SK-N-MC (cell line): ENCODE data around the gene PRR9.

Experiments
- DNase-seq: peaks from one replicate; pipeline ENCODE4 v3.0.0-alpha.2; 2011; ENCODE audit warnings: low read depth, low spot score
- H3K27ac ChIP-seq: fragments of 200-600 bp; sonication (generic); 2 replicates; pipeline ENCODE4 v1.5.1; 2016; ENCODE audit warnings: mixed run types
- H3K36me3 ChIP-seq: fragments of 200-600 bp; sonication (generic); 2 replicates; pipeline ENCODE4 v1.6.1; 2017; ENCODE audit warnings: antibody characterized with exemption, low read length, mixed read lengths; ENCODE audit not compliant: insufficient read depth
- H3K4me3 ChIP-seq: fragments of 200-600 bp; sonication (generic); 2 replicates; pipeline ENCODE4 v1.5.1; 2016
- H3K9ac ChIP-seq: fragments of 200-600 bp; sonication (generic); 2 replicates; pipeline ENCODE4 v1.8.0; 2017; ENCODE audit warnings: mixed run types, mixed read lengths; ENCODE audit not compliant: insufficient read length
- H3K9me3 ChIP-seq: fragments of 200-600 bp; sonication (generic); 2 replicates; pipeline ENCODE4 v1.6.1; 2017; ENCODE audit warnings: low read depth, mild to moderate bottlenecking, antibody characterized with exemption, low read length, moderate library complexity, mixed read lengths
- EZH2 ChIP-seq: fragments of 200-600 bp; sonication (generic); IDR thresholded peaks from one replicate; pipeline ENCODE4 v1.6.1; 2017; ENCODE audit warnings: antibody characterized with exemption
- FOXP2 ChIP-seq: optimal IDR thresholded peaks from 2 replicates; pipeline ENCODE3; 2011; ENCODE audit warnings: mild to moderate bottlenecking, moderate library complexity; ENCODE audit not compliant: insufficient read depth; ENCODE audit errors: extremely low read length, control extremely low read depth
- POLR2AphosphoS5 ChIP-seq: IDR thresholded peaks from 2 replicates; pipeline ENCODE4 v1.6.1; 2012; ENCODE audit warnings: mild to moderate bottlenecking, low read depth, low read length, borderline replicate concordance

The PRR9 gene

GRCh38 chr1:153233448-153233847 is 16.1 kb downstream of the PRR9 start:
- Histone ChIP-seq H3K27ac (no peak overlapping the region), H3K36me3 (no peaks in the 10 kb centered on the region), H3K9ac (no peak overlapping the region), H3K4me3 (no peak overlapping the region), H3K9me3 (no peaks in the 10 kb centered on the region)
- DNase-seq: no peak
- no peak for TF ChIP-seq POLR2AphosphoS5
- no peak for TF ChIP-seq EZH2
- no peak for TF ChIP-seq FOXP2

- TF ChIP-seq FOXP2: no peak
- TF ChIP-seq EZH2: no peak
- no peak for TF ChIP-seq POLR2AphosphoS5
- Histone ChIP-seq H3K36me3 (no peaks in the 10 kb centered on the region), H3K9me3 (no peaks in the 10 kb centered on the region), H3K9ac (no peak overlapping the region), H3K27ac (no peak overlapping the region), H3K4me3 (no peak overlapping the region)
- no peak for DNase-seq
These were observed 21.1 kb downstream of the PRR9 start for GRCh38 chr1:153238527-153238926.

- Histone ChIP-seq H3K9me3 (no peaks in the 10 kb centered on the region), H3K4me3 (no peak overlapping the region), H3K9ac (no peak overlapping the region), H3K36me3 (no peaks in the 10 kb centered on the region), H3K27ac (no peak overlapping the region)
- TF ChIP-seq FOXP2: no peak
- TF ChIP-seq POLR2AphosphoS5: no peak
- no peak for DNase-seq
These were observed 24.8 kb downstream of the PRR9 start for GRCh38 chr1:153242160-153242559.

- H3K9me3 ChIP-seq: no peaks in the 10 kb centered on the region
- no peak overlapping the region for H3K4me3 ChIP-seq
- no peak overlapping the region for H3K27ac ChIP-seq
- no peak for DNase-seq
- no peaks in the 10 kb centered on the region for H3K36me3 ChIP-seq
- no peak overlapping the region for H3K9ac ChIP-seq
- TF ChIP-seq EZH2 (no peak), POLR2AphosphoS5 (no peak), FOXP2 (no peak)
These were observed 28.1 kb downstream of the PRR9 start for GRCh38 chr1:153245466-153245865.

GRCh38 chr1:153246018-153246417 is 28.6 kb downstream of the PRR9 start:
- H3K27ac ChIP-seq: no peak overlapping the region
- no peak for DNase-seq
- no peak for TF ChIP-seq FOXP2
- no peak for TF ChIP-seq POLR2AphosphoS5
- TF ChIP-seq EZH2: no peak
- H3K36me3 ChIP-seq: no peaks in the 10 kb centered on the region
- no peaks in the 10 kb centered on the region for H3K9me3 ChIP-seq
- H3K4me3 ChIP-seq: no peak overlapping the region
- H3K9ac ChIP-seq: no peak overlapping the region

- H3K36me3 ChIP-seq: no peaks in the 10 kb centered on the region
- no peak for TF ChIP-seq FOXP2
- no peak for TF ChIP-seq EZH2
- TF ChIP-seq POLR2AphosphoS5: no peak
- H3K4me3 ChIP-seq: no peak overlapping the region
- no peak for DNase-seq
- no peak overlapping the region for H3K27ac ChIP-seq
- H3K9ac ChIP-seq: no peak overlapping the region
- H3K9me3 ChIP-seq: no peaks in the 10 kb centered on the region
These were observed 29.4 kb downstream of the PRR9 start for GRCh38 chr1:153246825-153247224.

- H3K9ac ChIP-seq: no peak overlapping the region
- H3K36me3 ChIP-seq: no peaks in the 10 kb centered on the region
- H3K4me3 ChIP-seq: no peak overlapping the region
- H3K9me3 ChIP-seq: no peaks in the 10 kb centered on the region
- no peak for TF ChIP-seq FOXP2
- no peak overlapping the region for H3K27ac ChIP-seq
- DNase-seq: no peak
These were observed 30.9 kb downstream of the PRR9 start for GRCh38 chr1:153248176-153248879.

GRCh38 chr1:153250166-153250565 is 32.8 kb downstream of the PRR9 start:
- H3K27ac ChIP-seq: no peak overlapping the region
- TF ChIP-seq POLR2AphosphoS5: no peak
- TF ChIP-seq FOXP2: no peak
- TF ChIP-seq EZH2: no peak
- H3K9ac ChIP-seq: no peak overlapping the region
- H3K4me3 ChIP-seq: no peak overlapping the region
- no peak for DNase-seq
- H3K9me3 ChIP-seq: no peaks in the 10 kb centered on the region
- no peaks in the 10 kb centered on the region for H3K36me3 ChIP-seq

- H3K4me3 ChIP-seq: no peak overlapping the region
- no peak for DNase-seq
- H3K9me3 ChIP-seq: no peaks in the 10 kb centered on the region
- no peak overlapping the region for H3K9ac ChIP-seq
- H3K36me3 ChIP-seq: no peaks in the 10 kb centered on the region
- TF ChIP-seq EZH2 (no peak), POLR2AphosphoS5 (no peak), FOXP2 (no peak)
- no peak overlapping the region for H3K27ac ChIP-seq
These were observed 33.7 kb downstream of the PRR9 start for GRCh38 chr1:153251087-153251486.
